ENCODE measurements around the gene SCGN.
"Not testable (repeated sequence)": the region's sequence is repeated elsewhere in the genome, so short reads cannot be mapped to it uniquely, and the experiment has no call there.

The SCGN gene

DNA sequence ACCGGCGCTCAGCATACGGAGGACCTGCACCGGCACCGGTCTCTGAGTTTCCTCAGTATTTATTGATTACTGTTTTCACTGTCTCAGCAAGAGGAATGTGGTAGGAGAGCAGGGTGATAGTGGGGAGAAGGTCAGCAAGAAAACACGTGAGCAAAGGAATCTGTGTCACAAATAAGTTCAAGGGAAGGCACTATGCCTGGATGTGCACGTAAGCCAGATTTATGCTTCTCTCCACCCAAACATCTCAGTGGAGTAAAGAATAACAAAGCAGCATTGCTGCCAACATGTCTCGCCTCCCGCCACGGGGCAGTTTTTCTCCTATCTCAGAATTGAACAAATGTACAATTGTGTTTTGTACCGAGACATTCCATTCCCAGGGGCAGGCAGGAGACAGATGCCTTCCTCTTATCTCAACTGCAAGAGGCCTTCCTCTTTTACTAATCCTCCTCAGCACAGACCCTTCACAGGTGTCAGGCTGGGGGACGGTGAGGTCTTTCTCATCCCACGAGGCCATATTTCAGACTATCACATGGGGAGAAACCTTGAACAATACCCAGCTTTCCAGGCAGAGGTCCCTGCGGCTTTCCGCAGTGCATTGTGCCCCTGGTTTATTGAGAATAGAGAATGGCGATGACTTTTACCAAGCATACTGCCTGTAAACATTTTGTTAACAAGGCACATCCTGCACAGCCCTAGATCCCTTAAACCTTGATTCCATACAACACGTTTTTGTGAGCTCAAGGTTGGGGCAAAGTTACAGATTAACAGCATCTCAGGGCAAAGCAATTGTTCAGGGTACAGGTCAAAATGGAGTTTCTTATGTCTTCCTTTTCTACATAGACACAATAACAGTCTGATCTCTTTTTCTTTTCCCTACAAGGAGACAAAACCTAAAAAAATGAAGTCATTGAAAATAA lies 96.8 kb downstream of the SCGN start:
- H3K27ac Mint-ChIP-seq (ENCODE audit: low read depth); H3K4me3 Mint-ChIP-seq; H3K9me3 Mint-ChIP-seq; H3K36me3 Mint-ChIP-seq (ENCODE audit: insufficient read depth); H3K4me1 Mint-ChIP-seq; DNase-seq (ENCODE audit: low spot score in 2 of 2); H3K27me3 Mint-ChIP-seq; ATAC-seq (replicated peaks; ENCODE audit: extremely low read depth, poor library complexity, severe bottlenecking): not testable (repeated sequence)

DNA sequence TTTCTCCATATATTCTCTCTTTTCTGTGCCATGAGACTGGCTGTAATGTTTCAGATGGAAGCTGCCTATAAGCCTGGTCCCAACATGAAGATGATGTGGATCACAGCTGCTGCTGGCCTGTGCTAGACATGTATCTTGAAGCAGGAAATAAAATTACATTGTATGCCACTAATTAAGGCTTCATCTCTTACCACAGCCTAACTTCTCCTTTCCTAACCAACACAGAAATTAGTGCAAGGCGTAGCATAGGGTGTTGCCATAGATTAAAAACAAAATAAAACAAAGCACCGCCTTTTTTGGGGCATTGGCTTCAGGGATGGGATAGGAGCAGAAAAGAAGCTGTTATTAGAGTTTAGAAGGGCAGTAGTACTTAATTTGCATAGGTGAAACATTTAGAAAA lies 97.8 kb downstream of the SCGN start:
- Mint-ChIP-seq H3K4me3 (no peak overlapping the region), H3K27ac (ENCODE audit: low read depth) (no peak overlapping the region), H3K9me3 (no peaks in the 10 kb centered on the region), H3K4me1 (no peaks in the 10 kb centered on the region), H3K36me3 (ENCODE audit: insufficient read depth) (no peaks in the 10 kb centered on the region), H3K27me3 (no peaks in the 10 kb centered on the region)
- ATAC-seq (replicated peaks; ENCODE audit: extremely low read depth, poor library complexity, severe bottlenecking): no peak
- DNase-seq (ENCODE audit: low spot score in 2 of 2): no peak

DNA sequence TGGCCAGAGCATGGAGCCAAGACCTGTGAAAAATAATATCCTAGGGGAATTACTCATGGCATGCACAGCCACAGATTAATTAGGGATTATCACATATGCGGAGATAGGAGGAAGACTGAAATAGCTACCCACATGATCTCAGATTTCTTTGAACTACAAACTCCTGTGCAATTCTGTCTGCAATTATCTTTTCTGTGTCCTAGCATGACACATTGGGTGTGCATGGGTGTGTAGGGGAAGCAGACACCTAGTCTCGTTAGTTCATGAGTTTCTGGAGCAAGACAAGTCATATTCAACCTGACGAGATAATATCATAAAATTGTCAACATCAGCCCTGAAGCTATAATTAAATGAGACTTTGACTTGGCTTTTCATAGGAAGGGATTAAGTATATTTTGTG lies 98.9 kb downstream of the SCGN start:
- DNase-seq (ENCODE audit: low spot score in 2 of 2) (no peak), ATAC-seq (replicated peaks; ENCODE audit: extremely low read depth, poor library complexity, severe bottlenecking) (no peak)
- Mint-ChIP-seq H3K27me3 (no peaks in the 10 kb centered on the region), H3K9me3 (no peaks in the 10 kb centered on the region), H3K27ac (ENCODE audit: low read depth) (no peak overlapping the region), H3K4me3 (no peak overlapping the region), H3K4me1 (no peaks in the 10 kb centered on the region), H3K36me3 (ENCODE audit: insufficient read depth) (no peaks in the 10 kb centered on the region)
